ENCODE measurements around the gene ARL15.

GRCh38 chr5:54103871-54104270, 206.5 kb downstream of the ARL15 start:
- TF ChIP-seq CTCF (IDR thresholded peaks at IDR 0.05; ENCODE audit: low read depth, low read length) (no peak), EZH2phosphoT487 (IDR thresholded peaks at IDR 0.05; ENCODE audit: low read depth) (no peak)

Measured in OCI-LY3 (cell line).